Epithelial cell of esophagus (primary cell): ENCODE data around the gene VTI1A.
"Not testable (repeated sequence)": the region's sequence is repeated elsewhere in the genome, so short reads cannot be mapped to it uniquely, and the experiment has no call there.

Experiments used
- DNase-seq: peaks from one replicate; pipeline ENCODE4 v3.0.0; 2010; ENCODE audit warnings: low read depth
- H3K4me3 ChIP-seq: 2 replicates; pipeline ENCODE4 v1.5.1; 2011; ENCODE audit warnings: mild to moderate bottlenecking, low read length, control low read depth
- CTCF ChIP-seq: IDR thresholded peaks from 2 replicates; pipeline ENCODE4 v1.5.1; 2011; ENCODE audit warnings: low read depth, mild to moderate bottlenecking, low read length, control low read depth, inconsistent platforms; ENCODE audit not compliant: insufficient read depth; ENCODE audit errors: missing control alignments

Gene VTI1A

GRCh38 chr10:112446855-112447619 lies at the start of gene VTI1A, which contains the start of gene ZDHHC6:
Gene VTI1A (plus strand): TSS chr10:112447215. CDS start chr10:112447374, 159 bp downstream.
Gene ZDHHC6 (minus strand): TSS chr10:112446914. CDS start chr10:112445436, 1,478 bp downstream.
- peak within 1 kb of the TSS; percentile 97 for H3K4me3 ChIP-seq
- TF ChIP-seq CTCF, result peak; percentile 36
- peak; percentile 89 for DNase-seq

- DNase-seq, result no peak
- TF ChIP-seq CTCF, result no peak
- H3K4me3 ChIP-seq, result no peak overlapping the region
Measured at GRCh38 chr10:112397592-112397991, 49.4 kb upstream of the VTI1A start.

- TF ChIP-seq CTCF, result no peak
- no peak for DNase-seq
- H3K4me3 ChIP-seq, result no peak overlapping the region
Measured at GRCh38 chr10:112402917-112403316, 44.1 kb upstream of the VTI1A start.

- TF ChIP-seq CTCF, result no peak
Measured at GRCh38 chr10:112404617-112405016, 42.4 kb upstream of the VTI1A start.

GRCh38 chr10:112406806-112407205 lies 40.2 kb upstream of the VTI1A start:
- not testable (repeated sequence) for H3K4me3 ChIP-seq, DNase-seq

More at GRCh38 chr10:112404617-112405016, 42.4 kb upstream of the VTI1A start:
- peak; percentile 80 for DNase-seq
- H3K4me3 ChIP-seq, result no peak overlapping the region

GRCh38 chr10:112407696-112408095 lies 39.3 kb upstream of the VTI1A start:
- no peak for TF ChIP-seq CTCF
- DNase-seq, result no peak
- no peak overlapping the region for H3K4me3 ChIP-seq

GRCh38 chr10:112409299-112409698 lies 37.7 kb upstream of the VTI1A start:
- no peak overlapping the region for H3K4me3 ChIP-seq
- DNase-seq, result no peak
- TF ChIP-seq CTCF, result no peak
